ENCODE results near the gene HJV. TPM values are rescaled to one million over a fixed set of nuclear protein-coding genes. Genes with fewer than 3 reads are reported as not detected.

The HJV gene
- total RNA-seq, 8 experiments from 2014 or later, result 0.11 to 0.40 (median 0.32) TPM; not detected in 3

DNA sequence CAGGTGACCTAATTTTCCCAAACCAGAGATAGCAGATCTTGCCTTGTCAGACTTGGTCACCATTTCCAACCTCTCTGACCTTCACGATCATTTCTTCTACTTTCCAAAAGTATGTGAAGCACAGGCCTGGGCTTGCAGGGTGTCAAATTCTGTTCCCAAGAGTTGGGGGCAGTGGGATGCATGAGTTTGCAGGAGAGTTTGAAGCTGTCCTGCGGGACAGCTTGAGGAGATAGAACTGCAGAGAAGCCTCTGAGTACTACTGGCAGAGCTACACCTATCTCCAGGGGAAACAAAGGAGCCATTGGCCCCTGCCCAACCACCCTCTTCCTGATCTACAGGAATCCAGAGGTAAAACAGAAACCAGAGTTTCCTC, 36.4 kb downstream of the HJV start:
- peaks cover 12 to 22% of the 10 kb centered on the region in 2 donors for H3K4me1 ChIP-seq (replicated peaks in 1 of 2)
- in situ Hi-C loops (cut with MboI; ENCODE audit: low pct_unique_long_range_greater_than_20kb in 2 of 9, low sequenced_read_pairs in 9 of 9, unreplicated experiment in 9 of 9), result no loop called here
- 55 to 100% (median 78%) methylated on average over 1 to 2 of the region's 2 CpGs; no CpG with 5 or more reads in 2 of the 10 experiments for WGBS, 10 experiments
- H3K27ac ChIP-seq, result no peak overlapping the region
- no peak for ATAC-seq (replicated peaks in 6 of 8)
- no peak overlapping the region for H3K4me3 ChIP-seq

DNA sequence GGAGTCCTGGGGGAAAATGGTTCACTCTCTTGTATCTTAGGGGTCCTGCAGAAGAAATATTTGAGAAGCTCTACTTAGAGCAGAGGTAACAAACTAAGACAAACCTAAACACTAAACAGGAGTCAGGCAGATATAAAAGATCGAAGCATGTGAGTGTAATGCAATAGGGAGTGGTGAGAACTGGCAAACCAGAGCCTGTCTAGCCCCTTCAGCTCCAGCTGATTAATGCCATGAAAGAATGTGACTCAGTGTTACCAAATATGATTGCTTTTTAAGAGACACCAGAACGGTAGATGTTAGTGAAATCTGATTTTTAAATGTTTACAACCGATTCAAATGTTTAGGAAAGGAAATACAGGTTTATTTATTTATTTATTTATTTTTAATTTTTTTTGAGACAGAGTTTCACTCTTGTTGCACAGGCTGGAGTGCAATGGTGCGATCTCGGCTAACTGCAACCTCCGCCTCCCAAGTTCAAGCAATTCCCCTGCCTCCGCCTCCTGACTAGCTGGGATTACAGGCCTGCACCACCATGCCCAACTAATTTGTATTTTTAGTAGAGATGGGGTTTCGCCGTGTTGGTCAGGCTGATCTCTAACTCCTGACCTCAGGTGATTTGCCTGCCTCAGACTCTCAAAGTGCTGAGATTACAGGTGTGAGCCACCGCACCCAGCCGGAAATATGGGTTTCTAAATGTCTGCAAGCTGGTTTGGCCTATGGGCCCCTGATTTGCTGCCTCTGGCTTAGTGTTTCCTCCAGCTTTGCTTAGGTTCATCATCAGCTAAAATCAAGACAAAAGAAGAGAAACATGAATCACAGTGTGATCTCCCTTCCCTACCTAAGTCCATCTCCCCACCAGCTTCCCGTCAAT, 37.3 kb downstream of the HJV start:
- no peak for ATAC-seq (replicated peaks in 6 of 8)

DNA sequence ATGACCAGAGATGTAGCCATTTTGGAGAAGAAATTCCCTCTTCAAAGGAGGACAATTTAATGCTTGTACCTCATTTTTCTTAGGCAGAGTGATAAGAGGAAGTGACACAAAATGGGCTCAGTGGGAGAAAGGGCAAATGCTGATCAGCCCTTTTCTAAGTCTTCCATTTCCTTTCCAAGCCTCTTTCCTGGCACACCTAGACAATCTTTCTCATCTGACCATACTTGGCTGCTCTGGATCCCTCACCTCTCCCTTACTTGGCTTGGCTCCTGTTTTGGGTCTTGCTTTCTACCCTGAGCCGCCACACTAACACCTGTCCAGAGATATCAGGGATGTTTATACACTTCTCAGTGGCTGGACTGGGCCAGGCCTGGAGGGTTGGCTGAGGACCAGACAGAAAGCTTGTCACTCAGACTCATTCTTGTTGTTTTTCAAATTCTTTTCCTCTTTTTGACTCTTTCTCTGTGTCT, 38.3 kb downstream of the HJV start:
- no peak overlapping the region for H3K27ac ChIP-seq
- no peak overlapping the region for H3K4me3 ChIP-seq
- WGBS, 10 experiments, result 60 to 100% (median 100%) methylated on average over 1 of the region's 1 CpG; no CpG with 5 or more reads in 4 of the 10 experiments
- in situ Hi-C loops (cut with MboI; ENCODE audit: low pct_unique_long_range_greater_than_20kb in 2 of 9, low sequenced_read_pairs in 9 of 9, unreplicated experiment in 9 of 9), result no loop called here
- peaks cover 28 to 37% of the 10 kb centered on the region in 2 donors for H3K4me1 ChIP-seq (replicated peaks in 1 of 2)
- ATAC-seq (replicated peaks in 6 of 8), result no peak

More for the DNA sequence above, 37.3 kb downstream of the HJV start:
- WGBS, 10 experiments, result 48 to 98% (median 93%) methylated on average over 2 to 10 of the region's 12 CpGs
- Histone ChIP-seq H3K4me1 (replicated peaks in 1 of 2) (peaks cover 18 to 28% of the 10 kb centered on the region in 2 donors), H3K4me3 (no peak overlapping the region), H3K27ac (no peak overlapping the region)
- in situ Hi-C loops (cut with MboI; ENCODE audit: low pct_unique_long_range_greater_than_20kb in 2 of 9, low sequenced_read_pairs in 9 of 9, unreplicated experiment in 9 of 9), result no loop called here

DNA sequence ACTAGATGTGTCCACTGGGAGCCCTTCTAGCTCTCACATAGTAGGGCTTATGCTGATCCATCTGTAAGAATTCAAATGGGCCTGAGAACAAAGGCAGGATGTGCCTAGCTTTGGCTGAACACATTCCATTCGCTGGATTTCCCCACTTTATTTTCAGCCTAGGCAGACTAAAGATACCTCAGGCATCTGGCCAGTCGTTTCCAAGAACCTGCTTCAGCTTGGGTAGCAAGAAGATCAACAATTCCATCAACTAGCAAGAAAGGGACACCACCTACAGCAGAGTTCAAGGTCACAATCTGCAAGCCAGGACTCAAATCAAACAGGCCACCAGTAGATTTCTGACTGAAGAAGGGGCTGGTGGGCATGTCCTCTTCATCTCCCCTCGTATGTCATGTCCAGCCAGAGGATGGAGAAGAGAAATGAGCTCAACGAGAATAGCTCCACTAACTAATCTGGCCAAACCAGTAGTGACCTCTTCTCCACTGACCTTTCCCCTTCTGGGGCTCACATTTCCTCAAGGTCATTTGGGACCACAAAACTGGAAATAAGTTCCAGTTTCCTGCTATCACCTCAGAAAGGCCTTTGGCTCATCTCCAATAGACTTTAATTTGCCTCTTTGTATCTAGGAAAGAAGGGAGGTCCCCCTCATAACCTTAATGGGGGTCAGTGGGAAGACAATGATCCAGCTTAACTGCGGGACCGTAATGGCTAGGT, 39.4 kb downstream of the HJV start:
- ATAC-seq (replicated peaks in 6 of 8), result no peak
- WGBS, 10 experiments, result 33 to 100% (median 85%) methylated on average over 1 to 6 of the region's 6 CpGs; no CpG with 5 or more reads in 3 of the 10 experiments
- Histone ChIP-seq H3K4me3 (no peak overlapping the region), H3K27ac (no peak overlapping the region), H3K4me1 (replicated peaks in 1 of 2) (peaks cover 35 to 47% of the 10 kb centered on the region in 2 donors)
- in situ Hi-C loops (cut with MboI; ENCODE audit: low pct_unique_long_range_greater_than_20kb in 2 of 9, low sequenced_read_pairs in 9 of 9, unreplicated experiment in 9 of 9), result no loop called here

DNA sequence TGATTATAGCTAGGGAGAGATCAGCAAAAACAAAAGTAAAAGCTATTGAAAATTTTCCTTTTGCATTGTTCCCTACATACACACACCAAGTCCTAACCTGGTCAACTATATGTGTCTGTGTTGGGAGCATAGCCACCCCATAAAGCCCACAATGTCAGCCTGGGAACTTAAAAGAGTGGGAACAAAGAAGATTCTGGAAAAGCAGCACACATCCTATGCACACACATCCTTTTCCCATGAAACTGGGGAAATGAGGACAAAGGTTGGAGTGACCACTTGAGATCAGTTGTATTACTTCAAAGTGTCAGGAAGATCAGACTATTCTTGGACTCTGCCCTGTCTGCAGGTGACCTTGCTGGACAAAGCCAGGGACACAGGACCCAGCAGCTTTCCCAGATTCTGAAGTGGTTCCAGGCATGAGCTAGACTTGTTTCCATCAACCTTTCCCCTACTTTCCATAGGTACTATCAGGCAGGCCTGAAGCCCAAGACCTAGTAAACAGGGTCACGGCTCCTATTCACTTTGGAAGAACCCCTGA, 41.0 kb downstream of the HJV start:
- 86 to 100% (median 100%) methylated on average over 1 of the region's 1 CpG; no CpG with 5 or more reads in 2 of the 10 experiments for WGBS, 10 experiments
- no peak for ATAC-seq (replicated peaks in 6 of 8)
- Histone ChIP-seq H3K27ac (peak overlapping the region; percentile 80 to 93), H3K4me1 (replicated peaks in 1 of 2) (peaks cover 28 to 38% of the 10 kb centered on the region in 2 donors), H3K4me3 (no peak overlapping the region)
- in situ Hi-C loops (cut with MboI; ENCODE audit: low pct_unique_long_range_greater_than_20kb in 2 of 9, low sequenced_read_pairs in 9 of 9, unreplicated experiment in 9 of 9), result no loop called here

DNA sequence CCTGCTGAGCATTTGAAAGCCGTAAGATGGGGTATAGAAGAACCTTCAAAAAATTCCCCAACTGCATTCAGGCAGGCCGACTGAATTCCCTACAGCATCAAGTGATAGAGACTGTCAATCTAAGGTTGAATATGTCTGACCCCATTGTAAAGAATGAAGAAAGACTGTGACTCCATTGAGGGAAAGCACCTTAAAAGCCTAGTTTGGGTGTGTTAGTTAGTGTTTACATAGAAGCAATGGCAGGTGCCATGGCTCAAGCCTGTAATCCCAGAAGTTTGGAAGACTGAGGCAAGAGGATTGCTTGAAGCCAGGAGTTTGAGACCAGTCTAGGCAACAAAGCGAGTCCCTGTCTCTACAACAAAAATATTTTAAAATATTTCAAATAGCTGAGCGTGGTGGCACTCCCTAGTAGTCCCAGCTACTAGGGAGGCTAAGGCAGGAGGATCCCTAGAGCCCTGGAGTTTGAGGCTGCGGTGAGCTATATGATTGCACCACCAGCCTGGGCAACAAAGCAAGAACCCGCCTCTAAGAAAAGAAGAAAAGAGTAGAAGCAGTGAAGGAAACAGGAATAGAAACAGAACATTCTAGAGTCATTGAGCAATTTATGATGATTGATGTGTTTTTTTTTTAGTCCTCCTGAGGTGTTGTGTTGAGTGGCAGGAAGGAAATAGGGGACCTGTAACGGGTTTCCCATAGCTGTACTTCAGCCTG, 41.6 kb downstream of the HJV start:
- WGBS, 10 experiments, result 44 to 100% (median 56%) methylated on average over 2 to 7 of the region's 7 CpGs
- in situ Hi-C loops (cut with MboI; ENCODE audit: low pct_unique_long_range_greater_than_20kb in 2 of 9, low sequenced_read_pairs in 9 of 9, unreplicated experiment in 9 of 9), result loop anchor here in 2 of 9 experiments (10.0 kb wide), 1 partner anchor 65 kb away; the partner anchor contains the start of genes ITGA10 (in 2 of the 2) and PEX11B (in 2 of the 2)
- Histone ChIP-seq H3K4me1 (replicated peaks in 1 of 2) (peaks cover 28 to 32% of the 10 kb centered on the region in 2 donors), H3K27ac (peak overlapping the region; percentile 80 to 93), H3K4me3 (peak overlapping the region in 4 of 5 donors; percentile 5 to 20 (median 8))
- ATAC-seq (replicated peaks in 6 of 8), result peak in 5 of 8 experiments; percentile 0 to 12 (median 3)

DNA sequence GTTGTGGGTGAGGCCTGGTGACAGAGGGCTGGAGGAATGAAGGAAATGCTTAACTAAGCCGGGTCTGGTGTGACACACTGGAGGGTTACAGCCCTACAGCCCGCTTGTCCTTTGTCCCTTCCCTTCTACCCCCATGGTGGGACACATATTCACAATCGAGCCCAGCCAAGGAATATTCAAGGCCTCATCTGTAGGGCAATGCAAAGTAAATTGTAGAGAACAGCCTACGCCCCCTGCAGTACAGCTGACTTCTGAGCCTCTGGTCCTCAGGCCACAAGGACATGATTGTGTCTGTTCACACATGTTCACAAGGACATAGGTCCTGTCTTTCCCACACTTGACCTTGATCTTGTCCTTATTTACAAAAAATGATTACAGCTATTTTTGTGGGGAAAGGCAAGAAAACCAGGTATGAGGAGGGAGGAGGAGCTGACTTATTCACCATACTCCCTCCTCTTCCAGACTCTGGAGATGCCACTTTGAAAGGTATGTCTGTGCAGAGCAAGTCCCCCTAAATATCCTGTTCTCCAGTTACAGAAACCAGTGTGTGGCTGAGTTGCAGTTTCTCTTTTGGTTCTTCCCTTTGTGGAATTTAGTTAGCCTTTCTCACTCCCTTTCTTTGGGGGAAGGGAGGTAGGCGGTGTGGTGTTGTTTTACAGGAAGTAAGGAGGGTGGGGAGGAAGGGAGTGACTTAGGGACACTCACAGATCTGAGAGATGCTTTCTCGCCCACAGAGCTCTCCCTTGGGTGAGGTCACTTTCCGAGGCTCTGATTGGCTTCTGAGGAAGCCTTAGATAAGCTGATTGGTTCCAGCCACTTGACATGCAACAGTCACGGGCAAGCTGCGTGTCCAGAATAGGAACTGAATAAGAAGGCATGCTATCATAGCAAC, 42.4 kb downstream of the HJV start:
- peak; percentile 89 to 98 (median 96) for ATAC-seq (replicated peaks in 6 of 8)
- in situ Hi-C loops (cut with MboI; ENCODE audit: low pct_unique_long_range_greater_than_20kb in 2 of 9, low sequenced_read_pairs in 9 of 9, unreplicated experiment in 9 of 9), result loop anchor here in 2 of 9 experiments (10.0 kb wide), 1 partner anchor 64 kb away; the partner anchor contains the start of genes ITGA10 (in 2 of the 2) and PEX11B (in 2 of the 2)
- 0 to 22% (median 9%) methylated on average over 1 to 9 of the region's 9 CpGs for WGBS, 10 experiments
- peaks cover 28 to 32% of the 10 kb centered on the region in 2 donors for H3K4me1 ChIP-seq (replicated peaks in 1 of 2)
- H3K4me3 ChIP-seq, result peak overlapping the region in 4 of 5 donors; percentile 6 to 20 (median 14)
- H3K27ac ChIP-seq, result peak overlapping the region; percentile 90 to 94

DNA sequence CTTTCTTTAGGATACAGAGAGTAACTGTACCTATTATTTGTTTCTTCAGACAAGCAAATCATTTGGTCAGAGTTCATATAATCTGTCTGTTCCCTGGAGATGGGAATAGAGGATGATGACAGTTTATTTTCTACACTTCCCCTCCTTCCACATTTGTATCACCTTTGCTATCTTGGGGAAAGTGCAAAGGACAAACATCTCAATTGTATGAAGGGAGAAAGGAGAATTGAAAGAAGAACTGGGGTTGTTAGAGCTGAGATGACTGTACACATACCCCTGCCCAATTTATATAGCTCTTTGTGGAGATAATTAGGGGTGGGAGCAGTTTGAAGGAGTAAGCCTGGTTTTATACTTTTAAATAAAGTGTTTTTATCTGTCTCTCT, 43.1 kb downstream of the HJV start:
- Histone ChIP-seq H3K4me3 (peak overlapping the region in 2 of 5 donors; percentile 11 to 17), H3K4me1 (replicated peaks in 1 of 2) (peaks cover 28 to 32% of the 10 kb centered on the region in 2 donors), H3K27ac (peak overlapping the region; percentile 90 to 94)
- in situ Hi-C loops (cut with MboI; ENCODE audit: low pct_unique_long_range_greater_than_20kb in 2 of 9, low sequenced_read_pairs in 9 of 9, unreplicated experiment in 9 of 9), result loop anchor here in 2 of 9 experiments (10.0 kb wide), 1 partner anchor 64 kb away; the partner anchor contains the start of genes ITGA10 (in 2 of the 2) and PEX11B (in 2 of the 2)
- no peak for ATAC-seq (replicated peaks in 6 of 8)

DNA sequence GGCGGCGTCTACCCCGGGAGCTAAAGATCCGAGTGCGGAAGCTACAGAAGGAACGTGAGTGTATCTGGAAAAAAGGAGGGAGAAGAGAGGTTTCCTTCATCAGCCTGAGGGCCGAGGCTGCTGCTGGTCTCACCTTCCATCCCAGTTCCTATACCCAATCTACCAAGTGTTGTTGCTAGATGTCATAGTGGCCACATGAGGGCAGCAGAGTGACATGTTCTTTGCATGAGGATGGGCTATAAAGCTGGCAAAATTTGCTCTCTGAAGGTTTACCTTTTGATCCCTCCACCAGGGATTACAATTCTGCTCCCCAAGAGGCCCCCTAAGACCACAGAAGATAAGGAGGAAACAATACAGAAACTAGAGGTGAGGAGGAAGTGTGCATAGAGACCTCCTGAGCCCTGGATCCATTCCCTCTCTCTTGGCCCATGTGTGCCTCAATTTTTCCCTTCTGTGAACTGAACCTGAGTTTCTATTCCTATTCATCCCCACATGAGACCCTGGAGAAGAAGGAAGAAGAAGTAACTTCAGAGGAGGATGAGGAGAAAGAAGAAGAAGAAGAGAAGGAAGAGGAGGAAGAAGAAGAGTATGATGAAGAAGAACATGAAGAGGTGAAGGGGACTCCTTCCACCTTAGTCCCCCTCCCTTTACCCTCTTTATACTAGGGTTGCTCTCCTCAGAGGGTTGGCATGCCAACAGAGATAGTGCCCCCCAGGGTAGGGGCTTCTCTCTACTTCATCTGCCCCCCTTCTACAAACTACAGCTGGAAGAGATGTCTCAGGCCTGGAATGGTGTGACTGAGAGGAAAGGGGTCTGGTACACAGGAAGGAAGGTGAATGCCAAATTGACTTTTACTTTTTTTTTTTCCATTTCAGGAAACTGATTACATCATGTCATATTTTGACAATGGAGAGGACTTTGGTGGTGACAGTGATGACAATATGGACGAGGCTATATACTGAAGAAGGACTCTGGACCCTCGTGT, 43.8 kb downstream of the HJV start:
- in situ Hi-C loops (cut with MboI; ENCODE audit: low pct_unique_long_range_greater_than_20kb in 2 of 9, low sequenced_read_pairs in 9 of 9, unreplicated experiment in 9 of 9), result loop anchor here in 2 of 9 experiments (10.0 kb wide), 1 partner anchor 63 kb away; the partner anchor contains the start of genes ITGA10 (in 2 of the 2) and PEX11B (in 2 of the 2)
- WGBS, 10 experiments, result 0 to 47% (median 27%) methylated on average over 1 to 9 of the region's 9 CpGs; no CpG with 5 or more reads in 1 of the 10 experiments
- Histone ChIP-seq H3K27ac (peak overlapping the region; percentile 90 to 94), H3K4me1 (replicated peaks in 1 of 2) (peaks cover 28 to 32% of the 10 kb centered on the region in 2 donors), H3K4me3 (no peak overlapping the region)
- ATAC-seq (replicated peaks in 6 of 8), result peak in 5 of 8 experiments; percentile 2 to 26 (median 4)

DNA sequence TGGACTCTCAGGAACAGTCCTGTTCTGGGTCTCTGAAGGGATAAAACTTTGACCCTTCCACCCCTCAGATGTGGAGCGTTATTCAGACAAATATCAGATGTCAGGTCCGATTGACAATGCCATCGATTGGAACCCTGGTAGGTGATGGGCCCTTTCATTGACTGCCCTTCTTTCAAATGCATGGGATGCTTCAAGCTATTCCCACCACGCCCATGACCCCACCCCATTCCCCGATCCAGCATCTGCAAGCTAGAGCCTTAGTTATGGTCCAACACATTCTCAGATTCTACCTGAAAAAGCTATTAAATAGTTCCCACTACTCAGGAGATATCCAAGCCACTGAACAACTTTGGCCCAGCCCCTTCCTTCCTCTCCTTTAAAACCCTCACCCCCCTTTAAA, 44.5 kb downstream of the HJV start:
- H3K4me1 ChIP-seq (replicated peaks in 1 of 2), result peaks cover 28 to 32% of the 10 kb centered on the region in 2 donors
- H3K27ac ChIP-seq, result no peak overlapping the region
- WGBS, 10 experiments, result 20 to 73% (median 52%) methylated on average over 3 to 5 of the region's 5 CpGs; no CpG with 5 or more reads in 4 of the 10 experiments
- in situ Hi-C loops (cut with MboI; ENCODE audit: low pct_unique_long_range_greater_than_20kb in 2 of 9, low sequenced_read_pairs in 9 of 9, unreplicated experiment in 9 of 9), result loop anchor here in 2 of 9 experiments (10.0 kb wide), 1 partner anchor 62 kb away; the partner anchor contains the start of genes ITGA10 (in 2 of the 2) and PEX11B (in 2 of the 2)
- ATAC-seq (replicated peaks in 6 of 8), result no peak
- no peak overlapping the region for H3K4me3 ChIP-seq

Measured in motor neuron (in vitro differentiated cells).